GM21786 (cell line): ENCODE data around the gene FAP.

ENCODE experiments used
- ATAC-seq: cut with Tn5 transposase; IDR thresholded peaks from one replicate; pipeline ENCODE4 v1.9.1; 2021; ENCODE audit not compliant: unreplicated experiment

The FAP gene

DNA sequence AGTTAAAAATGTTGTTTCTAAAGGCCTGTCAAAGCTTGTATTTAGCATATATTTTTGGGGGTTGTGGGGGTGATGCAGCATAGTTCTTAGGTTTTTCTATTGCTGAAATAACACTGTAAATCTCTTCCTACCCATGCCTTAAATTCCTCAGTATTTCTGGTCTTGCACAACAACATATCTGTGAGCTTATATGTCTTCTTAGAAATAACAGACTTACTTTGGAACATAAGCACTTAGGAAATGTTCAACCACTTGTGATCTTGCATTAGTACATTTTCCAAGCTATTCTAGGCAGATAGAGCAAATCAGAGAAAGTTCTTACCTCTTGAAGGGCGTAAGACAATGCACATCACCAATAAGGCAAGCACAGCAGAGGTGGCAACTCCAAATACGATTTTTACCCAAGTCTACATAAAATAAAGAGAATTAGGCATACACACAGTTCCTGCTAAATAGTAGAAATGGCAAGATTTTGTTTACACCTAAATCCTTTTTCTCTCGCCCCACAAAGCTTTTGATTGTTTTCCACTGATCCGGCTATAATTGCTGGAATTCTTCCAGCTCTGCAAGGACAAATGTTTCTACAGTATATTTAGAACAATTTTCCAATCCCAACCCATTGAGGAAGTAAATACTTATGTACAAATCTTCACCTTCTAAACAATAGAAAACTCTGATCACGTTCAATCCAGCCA lies 512 bp downstream of the FAP start:
- no peak for ATAC-seq

DNA sequence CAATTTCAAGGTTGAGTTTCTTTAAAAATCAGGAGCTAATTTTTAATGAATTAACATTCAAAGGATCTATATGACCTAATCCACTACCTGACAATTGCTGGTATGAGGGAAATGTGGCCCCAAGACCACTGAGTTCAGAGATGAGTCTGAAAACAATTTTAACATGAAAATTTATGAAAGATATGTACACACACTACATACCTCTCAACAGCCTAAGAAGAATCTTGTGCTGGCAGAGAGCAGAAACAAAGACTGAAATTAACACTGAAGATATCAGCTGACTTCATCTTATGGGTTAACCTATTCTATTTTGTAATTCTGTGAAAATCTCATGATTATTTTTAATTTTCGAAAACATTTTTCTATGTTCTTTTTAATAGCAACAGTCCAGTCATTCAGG lies 1.7 kb downstream of the FAP start:
- ATAC-seq = no peak

DNA sequence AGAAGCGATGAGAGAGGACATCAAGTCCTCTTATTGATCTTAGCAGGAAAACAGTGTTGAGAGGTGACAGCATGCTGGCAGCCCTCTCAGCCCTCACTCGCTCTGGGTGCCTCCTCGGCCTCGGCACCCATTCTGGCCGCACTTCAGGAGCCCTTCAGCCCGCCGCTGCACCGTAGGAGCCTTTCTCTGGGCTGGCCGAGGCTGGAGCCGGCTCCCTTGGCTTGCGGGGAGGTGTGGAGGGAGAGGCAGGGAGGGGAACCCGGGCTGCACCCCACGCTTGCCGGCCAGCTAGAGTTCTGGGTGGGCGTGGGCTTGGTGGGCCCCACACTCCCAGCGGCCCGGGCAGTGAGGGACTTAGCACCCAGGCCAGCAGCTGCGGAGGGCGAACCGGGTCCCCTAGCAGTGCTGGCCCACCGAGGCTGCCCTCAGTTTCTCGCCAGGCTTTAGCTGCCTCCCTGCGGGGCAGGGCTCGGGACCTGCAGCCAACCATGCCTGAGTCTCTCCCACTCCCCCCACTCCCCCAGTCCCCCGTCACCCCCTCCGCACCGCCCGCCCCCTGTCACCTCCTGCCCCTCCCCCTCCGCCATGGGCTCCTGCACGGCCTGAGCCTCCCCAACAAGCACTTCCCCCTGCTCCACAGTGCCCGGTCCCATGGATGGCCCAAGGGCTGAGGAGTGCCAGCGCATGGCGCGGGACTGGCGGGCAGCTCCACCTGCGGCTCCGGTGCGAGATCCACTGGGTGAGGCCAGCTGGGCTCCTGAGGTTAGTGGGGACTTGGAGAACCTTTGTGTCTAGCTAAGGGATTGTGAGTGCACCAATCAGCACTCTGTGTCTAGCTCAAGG lies 8.4 kb downstream of the FAP start:
- ATAC-seq = no peak

DNA sequence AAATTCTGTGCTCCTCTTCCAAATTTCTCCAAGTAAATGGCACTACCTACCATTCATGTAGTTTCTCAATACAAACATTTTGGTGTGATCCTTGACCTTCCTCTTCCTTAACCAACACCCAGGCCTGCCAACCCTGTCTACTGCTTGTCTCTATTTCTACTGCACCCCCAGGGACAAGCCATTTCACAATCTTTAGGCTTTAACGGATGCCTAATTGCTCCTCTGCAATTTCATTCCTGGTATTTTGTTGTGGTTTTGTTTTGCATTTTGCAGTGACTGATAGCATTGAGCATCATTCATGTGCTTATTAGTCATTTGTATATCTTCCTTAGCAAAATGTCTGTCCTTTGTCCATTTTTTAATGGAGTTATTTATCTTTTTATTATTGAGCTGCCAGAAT lies 10.0 kb downstream of the FAP start:
- ATAC-seq = no peak

DNA sequence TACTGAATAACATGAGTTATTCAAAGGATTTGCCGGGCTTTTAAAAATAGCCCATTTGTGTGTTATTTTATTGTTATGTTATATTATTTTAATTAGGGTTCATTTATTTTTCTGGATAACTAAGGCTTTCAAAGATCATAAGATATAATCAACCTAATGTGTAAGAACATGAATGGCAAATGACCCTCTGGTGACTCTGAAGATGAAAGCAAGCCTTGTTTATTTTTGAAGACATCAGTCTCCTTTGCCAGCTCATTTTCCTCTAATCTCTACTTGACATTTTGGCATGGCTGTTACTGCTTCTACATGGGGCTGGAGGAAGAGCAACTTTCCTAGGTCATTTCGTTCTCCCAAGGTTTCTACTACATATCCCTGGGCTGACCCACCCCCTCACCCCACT lies 10.6 kb downstream of the FAP start:
- ATAC-seq = no peak

DNA sequence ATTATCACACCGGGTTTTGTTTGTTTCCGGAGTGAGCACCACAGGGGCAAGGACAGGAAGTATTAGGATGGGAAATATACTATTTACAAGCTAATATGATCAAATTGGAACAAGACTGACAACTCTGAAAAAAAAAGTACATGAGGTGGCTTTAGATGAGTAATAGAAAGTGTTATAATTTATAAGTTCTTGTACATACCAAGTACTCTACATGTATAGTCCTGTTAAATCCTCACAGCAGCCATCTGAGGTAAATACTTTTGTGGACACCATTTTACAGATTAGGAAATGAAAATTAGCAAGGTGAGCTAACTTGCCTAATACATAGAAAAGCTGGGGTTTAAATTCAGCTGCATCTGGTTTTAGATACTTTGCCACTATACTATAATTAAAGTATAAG lies 11.2 kb downstream of the FAP start:
- no peak for ATAC-seq

DNA sequence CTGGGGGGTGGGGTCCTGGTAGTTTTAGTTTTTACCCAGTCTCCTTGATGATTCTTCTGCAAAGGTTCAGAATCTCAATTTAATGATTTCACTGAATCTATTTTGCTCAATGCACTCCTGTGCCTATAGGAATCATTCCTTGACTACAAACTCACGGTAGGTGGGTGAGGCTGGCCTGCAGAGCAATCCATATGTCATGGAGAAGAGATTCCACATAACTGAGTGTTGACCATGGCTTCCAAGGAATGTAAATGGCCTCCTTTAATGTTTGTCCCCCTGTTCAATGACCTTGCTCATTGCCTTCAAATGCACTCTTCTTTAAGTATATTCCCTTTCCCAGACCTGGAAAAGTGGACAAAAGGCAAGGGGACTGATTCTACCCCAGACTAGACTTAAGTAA lies 12.5 kb downstream of the FAP start:
- no peak for ATAC-seq

DNA sequence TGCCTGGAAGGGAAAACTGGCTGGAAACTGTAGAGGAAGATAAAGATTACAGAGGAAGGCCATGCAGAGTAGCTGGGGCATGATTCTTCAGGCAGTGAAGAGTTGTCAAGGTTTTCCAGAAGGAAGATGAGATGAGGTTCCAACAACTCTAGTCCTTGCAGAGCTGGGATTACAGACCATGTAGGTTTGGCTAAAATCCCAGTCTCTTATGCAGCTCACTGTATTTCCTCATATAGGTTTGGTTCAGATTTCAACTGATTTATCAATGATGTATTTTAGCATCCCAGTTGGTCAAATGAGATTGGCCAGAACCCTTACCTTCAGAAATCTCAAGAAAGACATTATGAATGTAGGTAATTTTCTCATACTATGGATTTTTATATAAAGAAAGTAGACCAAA lies 16.4 kb downstream of the FAP start:
- no peak for ATAC-seq

DNA sequence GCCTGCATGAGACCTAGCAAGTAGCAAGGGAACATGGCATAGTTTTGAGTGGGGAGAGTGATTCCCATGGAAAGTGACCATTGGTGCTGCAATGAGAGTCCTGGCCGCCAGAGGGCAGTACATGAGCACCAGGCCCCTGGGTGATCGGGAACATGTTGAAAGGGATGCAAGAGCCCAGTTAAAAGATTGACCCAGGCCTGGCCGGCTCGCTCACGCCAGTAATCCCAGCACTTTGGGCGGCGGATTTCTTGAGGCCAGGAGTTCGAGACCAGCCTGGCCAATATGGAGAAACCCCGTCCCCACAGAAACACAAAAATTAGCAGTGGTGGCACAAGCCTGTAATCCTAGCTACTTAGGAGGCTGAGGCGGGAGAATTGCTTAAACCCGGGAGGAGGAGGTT lies 22.2 kb downstream of the FAP start:
- ATAC-seq = peak; percentile 93

DNA sequence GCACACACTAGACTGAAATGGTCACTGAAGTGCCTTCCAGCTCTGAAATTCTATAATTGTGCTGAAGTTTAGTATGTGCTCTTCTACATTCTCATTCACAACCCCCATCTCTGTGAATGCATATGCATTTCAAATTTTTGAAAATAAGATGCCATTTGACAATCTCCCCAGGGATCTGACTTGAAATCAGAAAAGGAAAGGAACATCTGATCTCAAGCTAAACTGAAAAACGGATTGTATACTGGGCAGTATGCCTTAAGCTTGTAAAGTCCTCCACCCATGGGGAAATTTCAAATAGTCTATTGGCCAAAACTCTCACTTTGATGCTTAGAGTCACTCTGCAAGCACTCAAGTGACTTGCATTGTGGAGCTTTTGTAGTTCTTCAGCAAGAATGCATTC lies 22.9 kb downstream of the FAP start:
- no peak for ATAC-seq

DNA sequence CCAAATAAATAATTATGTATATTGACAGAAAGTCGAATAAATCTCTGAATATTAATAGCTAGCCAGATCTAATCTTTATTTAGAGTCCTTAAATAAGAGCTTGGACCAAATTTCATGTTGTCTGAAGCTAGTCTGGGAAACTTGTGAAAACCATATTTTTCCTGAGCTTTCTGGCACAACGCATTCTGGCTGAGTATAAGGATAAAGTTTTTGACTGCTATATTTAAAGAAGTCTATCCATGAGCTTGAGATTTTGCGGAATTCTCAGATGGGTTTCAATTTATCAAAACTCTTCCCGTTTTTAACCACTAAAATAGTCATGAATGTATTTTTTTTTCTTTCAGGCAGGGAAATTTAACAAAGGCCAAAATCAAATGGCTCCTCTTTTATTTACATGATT lies 23.8 kb downstream of the FAP start:
- no peak for ATAC-seq

DNA sequence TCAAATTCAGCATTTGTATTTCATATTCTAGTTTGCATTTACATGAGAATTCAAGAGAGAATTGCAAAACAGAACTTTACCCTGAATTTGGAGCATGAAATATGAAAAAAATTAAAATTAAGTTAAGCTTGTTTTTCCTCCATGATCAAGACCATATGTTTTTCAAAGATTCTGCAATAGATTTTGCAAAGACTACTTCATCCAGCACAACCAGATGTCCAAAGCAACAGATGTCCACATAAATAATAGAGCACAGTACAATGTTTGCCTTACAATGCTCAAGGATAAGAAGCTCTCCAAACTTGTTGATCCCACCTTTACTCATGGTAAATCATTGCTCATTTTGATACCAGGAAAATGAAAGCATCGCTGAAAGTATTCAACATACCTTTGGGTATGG lies 25.6 kb downstream of the FAP start:
- ATAC-seq = no peak

DNA sequence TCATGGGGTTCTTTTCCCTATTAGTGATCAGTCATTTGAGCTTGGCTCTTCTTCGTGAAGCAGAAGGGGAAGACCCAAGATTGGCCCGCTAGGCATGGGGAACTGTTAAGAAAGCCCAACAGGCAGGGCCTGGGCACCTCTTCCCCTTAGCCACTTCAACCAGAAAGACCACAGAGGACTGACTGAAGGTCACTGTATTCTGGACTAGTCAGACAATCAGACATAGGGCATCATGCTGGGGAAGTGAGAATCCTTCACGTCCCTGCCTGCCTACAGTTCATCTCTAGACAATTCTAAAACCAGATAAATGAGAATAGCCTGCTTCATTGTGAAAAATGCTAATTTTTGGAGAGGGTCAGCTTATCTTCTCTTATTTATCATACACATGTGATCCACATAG lies 28.1 kb downstream of the FAP start:
- no peak for ATAC-seq

DNA sequence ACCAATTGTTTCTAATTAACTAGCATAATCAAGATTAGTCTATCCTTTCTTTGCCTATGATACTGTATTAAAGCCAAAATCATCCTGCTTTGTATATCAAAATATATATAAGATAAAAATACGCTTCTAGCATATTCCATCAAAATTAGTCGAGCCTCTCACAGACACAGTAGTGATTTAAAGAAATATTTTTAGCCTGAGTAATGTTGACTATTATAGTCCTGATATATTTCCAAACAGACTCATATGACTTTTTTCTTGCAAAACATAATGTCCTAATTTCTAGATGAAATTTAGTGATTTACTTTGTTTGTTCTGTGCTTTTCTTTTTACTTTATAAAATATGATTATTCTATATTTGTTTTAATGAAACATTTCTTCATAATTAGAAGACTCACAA lies 30.9 kb downstream of the FAP start:
- ATAC-seq = no peak

DNA sequence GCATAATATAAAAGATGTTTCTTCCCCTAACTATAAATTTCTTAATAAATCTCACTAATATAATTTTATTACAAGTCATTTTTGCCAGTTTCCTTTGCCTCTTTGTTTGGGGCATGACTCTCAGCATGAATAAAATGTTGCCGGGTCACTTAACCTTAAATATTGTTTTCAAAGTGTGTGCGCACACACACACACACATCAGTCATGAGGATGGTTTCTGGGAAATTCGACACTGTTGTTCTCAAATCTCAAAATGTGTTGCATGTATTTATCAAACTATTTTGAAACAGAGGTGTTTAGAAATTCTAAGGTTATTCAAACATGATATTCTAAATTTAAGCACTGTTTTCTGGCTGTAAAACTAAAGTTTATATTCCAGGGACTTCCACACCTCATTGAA lies 31.5 kb downstream of the FAP start:
- no peak for ATAC-seq

DNA sequence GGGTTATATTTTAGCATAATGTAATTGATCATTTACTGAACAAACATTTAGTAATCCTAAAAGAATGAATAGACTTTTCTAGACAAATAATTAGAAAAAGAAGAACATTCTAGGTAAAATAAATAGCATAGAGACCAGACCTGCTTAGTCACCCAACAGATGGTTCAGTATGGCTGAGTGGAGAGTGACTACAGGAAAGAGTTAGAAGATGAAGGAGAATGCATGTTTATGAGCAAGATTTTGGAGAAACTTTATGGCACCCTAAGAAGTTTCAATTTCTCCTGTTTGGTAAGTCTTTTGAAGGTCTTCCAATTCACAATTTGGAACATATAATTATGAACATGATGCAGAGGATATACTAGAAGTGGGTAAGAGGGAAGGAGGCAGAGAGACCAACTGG lies 32.9 kb downstream of the FAP start:
- ATAC-seq = no peak

DNA sequence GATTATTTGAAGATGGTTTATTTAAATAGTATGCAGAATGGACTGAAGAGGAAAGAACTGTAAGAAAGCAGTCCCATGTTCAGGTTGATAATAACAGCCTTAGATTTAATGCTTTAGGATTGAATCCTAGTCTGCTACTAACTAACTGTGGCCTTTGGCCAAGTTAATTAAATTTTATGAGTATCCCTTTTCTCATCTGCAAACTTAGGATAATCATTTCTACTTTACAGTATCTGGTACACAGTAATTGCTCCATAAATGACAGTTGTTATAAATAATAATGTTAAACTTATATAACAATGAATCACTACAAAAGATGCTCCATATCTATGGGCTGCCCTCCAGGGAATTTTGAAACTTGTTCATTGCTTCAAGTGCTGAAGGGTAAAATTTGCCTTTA lies 41.0 kb downstream of the FAP start:
- no peak for ATAC-seq

DNA sequence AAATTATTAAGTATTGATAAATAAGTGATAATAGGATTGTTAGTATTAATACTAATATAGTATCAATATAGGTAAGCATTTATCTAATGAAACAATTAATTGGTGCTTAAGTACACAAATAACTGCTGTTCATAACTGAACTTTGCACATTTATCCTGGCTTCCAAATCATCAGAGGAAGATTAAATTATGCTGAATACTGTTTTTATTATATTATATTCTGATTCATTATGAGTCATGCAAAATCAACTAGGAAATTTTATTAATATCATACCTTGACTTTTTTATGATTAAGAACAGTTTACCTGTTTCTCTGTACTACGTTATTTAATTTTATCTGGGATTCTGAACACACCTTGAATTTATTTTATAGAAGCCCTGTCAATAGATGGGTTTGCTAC lies 42.6 kb downstream of the FAP start:
- no peak for ATAC-seq

DNA sequence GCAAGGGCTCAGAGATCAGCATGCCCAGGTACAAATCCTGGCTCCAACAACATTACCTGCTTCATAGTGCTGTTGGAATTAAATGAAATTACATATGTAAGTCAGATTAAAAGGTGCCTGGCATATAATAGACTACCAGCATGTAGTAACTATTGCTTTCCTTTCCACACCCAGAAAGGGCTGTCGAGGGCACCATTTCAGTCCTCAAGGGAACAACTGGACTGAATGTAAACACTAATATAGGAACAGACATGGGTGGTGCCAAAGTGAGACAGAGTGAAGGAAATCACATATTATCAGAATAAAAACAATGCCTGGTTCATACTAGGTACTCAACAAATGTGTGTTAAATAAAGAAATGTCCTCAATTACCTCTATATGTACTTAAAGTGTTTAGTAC lies 43.3 kb downstream of the FAP start:
- no peak for ATAC-seq

DNA sequence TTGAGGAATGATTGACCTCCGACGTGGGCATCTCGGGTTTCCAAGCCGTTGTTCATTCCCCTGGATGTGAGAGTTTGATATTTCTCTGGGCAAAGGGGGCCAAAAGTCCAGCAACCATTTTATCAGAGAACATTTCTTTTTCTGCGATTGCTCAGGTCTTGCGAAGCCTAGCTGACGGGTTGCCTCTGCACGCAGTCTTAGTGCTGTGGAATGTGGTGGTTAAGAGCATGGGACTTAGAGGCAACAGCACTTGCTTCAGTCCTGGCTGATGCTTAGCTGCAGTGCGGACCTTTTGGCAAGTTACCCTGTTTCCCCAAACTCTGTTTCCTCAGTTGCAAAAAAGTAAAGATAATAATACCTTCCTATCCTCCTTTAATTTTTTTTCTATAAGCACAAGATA lies 45.0 kb downstream of the FAP start:
- ATAC-seq = no peak

DNA sequence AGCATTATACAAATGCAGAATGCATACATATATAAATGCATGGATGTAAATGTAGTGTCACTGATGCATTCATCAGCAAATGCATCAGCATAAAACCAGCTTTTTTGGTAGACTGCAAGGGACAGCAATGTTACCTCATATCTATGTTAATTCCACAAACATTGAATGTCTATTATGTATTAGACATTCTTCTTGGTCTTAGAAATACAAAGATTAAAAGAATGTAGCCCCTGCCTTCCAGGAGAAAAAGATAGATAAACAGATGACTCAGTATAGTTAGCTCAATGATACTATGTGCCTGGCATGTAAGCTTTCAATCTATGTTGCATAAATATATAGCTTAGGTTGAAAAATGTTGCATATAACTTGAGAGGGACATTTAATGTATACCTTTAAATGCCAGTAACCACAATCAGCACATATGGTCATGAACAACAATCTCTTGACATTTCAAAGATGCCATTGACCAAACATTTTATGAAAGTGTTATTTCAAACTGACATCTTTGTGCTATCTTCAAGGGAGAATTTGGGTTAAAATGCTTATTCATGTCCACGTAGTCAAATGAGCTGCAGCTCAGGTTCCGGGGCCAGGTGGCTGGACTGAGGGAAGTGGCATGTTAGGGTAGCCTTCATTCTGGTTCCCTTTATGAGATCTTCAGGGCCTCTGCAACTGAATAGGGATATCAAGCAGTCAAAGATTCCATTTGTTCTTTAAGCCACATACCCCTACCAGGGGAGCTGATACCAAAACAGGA lies 46.0 kb downstream of the FAP start:
- ATAC-seq = no peak

DNA sequence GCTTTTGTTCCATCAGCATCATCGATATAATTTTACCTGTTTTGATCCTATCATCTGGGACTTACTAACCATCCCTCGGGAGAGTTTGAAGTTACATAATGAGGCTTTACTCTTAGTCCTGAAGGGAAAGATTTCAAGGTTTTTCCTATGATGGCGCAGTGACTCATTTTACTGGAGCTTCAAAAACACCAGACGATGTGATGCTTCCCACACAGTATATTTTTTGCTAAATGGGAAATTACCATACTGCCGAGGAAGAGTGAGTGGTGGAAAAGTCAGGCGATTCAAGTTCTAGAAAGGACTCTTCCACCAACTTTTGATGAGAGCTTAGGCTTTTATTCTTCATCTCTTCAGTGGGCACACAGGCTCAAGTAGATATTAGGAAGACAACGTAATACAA lies 46.6 kb downstream of the FAP start:
- ATAC-seq = no peak
